OCI-M2 (cell line): ENCODE measurements around the gene TLR6.
"Not testable (repeated sequence)": the region's sequence is repeated elsewhere in the genome, so short reads cannot be mapped to it uniquely, and the experiment has no call there.

Experiments used
- DNase-seq: peaks from one replicate; lab custom pipeline; 2025; ENCODE audit not compliant: unreplicated experiment; lab: John Stamatoyannopoulos, UW

The TLR6 gene

GRCh38 chr4:38791010-38791409 is 65.6 kb downstream of the TLR6 start:
- no peak for DNase-seq

DNA sequence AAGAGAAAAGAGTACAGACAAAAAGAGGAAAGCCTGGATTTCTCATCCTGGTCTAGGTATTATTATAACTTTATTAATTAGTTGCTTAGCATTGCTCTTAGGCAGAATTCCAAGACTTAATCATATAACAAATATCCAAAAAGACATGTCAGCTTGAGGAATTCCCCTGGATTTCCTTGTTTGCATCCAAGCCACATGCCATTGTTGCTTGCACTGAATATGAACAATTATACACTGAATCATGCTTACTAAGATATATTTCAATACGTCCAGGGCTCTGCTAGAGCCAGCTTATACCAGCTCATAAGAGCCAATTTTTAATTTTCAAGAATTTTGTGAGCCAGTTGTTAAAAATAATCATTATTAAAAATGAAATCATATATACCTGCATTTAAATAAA is 68.3 kb downstream of the TLR6 start:
- no peak for DNase-seq

GRCh38 chr4:38787693-38788092 is 68.9 kb downstream of the TLR6 start:
- no peak for DNase-seq

DNA sequence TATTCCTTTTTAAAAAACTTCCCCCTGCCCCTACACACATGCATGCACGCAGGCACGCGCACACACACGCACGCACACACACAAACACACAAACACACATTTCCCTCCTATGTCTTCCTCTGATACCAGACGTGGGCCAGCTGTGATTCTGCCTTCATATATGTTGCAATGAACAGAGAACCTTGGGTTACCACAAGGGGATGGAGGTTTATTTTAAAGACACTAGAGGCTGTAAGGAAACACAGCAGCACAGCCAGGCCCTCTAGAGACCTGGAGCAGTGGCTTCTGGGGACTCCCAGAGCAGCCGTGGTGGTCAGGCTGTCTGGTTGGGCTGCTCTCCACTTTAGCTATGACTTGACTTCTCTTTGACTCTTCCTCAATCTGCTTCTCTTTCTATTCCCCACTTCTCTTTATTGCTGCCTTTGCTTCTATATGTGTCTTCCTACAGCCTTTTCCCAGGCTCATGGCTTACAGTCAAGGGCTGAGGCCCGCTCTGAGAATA is 70.7 kb downstream of the TLR6 start:
- no peak for DNase-seq

DNA sequence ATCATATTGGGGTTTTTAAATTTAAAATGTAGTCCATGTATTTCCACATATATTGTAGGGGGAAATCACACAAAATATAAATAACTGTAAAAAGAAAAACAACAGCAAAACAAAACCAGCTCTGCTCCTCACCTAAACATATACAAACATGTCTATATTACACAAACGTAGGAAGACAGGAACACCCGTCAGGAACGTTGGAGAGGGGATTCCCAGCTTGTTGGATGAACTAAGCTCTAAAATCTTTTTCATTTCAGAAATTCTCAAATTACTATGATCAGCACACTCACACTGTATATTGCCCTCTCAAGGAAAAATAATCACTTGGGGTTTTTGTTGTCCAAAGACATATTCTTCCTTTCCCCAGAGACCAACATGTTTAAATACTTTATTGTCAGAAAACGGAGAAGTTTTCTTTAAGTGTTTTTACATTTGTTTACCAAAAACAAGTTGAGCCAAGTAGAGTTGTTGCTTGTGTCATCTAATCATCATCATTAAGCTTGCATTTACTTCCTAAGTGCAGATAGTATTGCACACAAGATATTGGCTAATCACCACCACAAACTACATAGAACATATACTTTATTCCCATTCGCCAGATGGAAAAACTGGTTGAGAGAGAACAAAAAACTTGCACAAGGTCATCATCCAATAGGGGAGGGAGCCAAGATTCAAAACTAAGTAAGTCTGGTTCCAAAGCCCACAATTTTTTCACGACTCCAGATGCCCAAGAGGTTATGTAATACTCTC is 71.4 kb downstream of the TLR6 start:
- no peak for DNase-seq

- no peak for DNase-seq
Measured at GRCh38 chr4:38784141-38784540, 72.5 kb downstream of the TLR6 start.

GRCh38 chr4:38783109-38783460 is 73.5 kb downstream of the TLR6 start:
- no peak for DNase-seq

GRCh38 chr4:38782452-38783108 is 74.0 kb downstream of the TLR6 start, which contains the start of gene TLR10:
Gene TLR10 (minus strand): TSS chr4:38782990. CDS start chr4:38775590, 7,400 bp downstream.
- no peak for DNase-seq

DNA sequence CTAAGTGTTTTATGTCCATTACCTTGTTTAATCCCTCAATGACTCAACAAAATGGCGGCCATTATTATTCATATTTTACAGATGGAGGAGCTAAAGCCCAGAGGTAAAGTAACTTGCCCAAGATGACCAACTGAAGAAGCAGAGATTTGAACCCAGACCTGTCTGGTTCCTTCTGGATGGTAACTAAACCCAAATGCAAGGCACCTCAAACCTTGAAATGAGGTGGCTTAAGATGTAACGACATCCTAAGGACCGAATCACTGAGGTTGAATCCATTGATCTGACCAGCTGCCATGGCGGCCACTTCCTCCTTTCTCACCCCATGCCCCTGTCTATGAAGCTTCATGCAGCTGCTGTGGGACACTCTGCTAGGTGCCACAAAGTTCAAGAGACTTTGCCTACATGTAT is 74.8 kb downstream of the TLR6 start:
- no peak for DNase-seq

GRCh38 chr4:38780833-38781484 is 75.7 kb downstream of the TLR6 start:
- no peak for DNase-seq

DNA sequence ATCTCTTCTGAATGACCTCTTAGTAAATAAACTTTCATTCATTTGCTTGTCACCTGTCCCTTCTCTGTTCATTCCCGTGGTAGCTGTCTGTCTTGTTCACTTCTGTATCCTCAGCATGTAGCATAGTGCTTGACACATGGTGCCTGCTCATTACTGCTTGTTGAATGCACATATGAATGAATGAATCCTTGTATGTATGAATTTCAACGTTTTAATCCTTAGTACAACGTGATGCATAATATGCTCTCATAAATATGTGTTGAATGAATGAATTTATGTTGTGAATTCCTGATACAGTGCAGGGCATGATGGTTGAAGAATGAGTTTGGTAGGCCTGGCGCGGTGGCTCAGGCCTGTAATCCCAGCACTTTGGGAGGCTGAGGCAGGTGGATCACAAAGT is 76.8 kb downstream of the TLR6 start:
- no peak for DNase-seq

DNA sequence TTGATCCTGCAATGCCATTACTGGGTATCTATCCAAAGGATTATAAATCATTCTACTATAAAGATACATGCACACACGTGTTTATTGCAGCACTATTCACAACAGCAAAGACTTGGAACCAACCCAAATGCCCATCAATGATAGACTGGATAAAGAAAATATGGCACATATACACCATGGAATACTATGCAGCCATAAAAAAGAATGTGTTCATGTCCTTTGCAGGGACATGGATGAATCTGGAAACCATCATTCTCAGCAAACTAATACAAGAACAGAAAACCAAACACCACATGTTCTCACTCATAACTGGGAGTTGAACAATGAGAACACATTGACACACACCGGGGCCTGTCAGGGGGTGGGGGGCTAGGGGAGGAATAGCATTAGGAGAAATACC is 78.7 kb downstream of the TLR6 start:
- not testable (repeated sequence) for DNase-seq

GRCh38 chr4:38775326-38775725 is 81.3 kb downstream of the TLR6 start:
- DNase-seq: no peak

DNA sequence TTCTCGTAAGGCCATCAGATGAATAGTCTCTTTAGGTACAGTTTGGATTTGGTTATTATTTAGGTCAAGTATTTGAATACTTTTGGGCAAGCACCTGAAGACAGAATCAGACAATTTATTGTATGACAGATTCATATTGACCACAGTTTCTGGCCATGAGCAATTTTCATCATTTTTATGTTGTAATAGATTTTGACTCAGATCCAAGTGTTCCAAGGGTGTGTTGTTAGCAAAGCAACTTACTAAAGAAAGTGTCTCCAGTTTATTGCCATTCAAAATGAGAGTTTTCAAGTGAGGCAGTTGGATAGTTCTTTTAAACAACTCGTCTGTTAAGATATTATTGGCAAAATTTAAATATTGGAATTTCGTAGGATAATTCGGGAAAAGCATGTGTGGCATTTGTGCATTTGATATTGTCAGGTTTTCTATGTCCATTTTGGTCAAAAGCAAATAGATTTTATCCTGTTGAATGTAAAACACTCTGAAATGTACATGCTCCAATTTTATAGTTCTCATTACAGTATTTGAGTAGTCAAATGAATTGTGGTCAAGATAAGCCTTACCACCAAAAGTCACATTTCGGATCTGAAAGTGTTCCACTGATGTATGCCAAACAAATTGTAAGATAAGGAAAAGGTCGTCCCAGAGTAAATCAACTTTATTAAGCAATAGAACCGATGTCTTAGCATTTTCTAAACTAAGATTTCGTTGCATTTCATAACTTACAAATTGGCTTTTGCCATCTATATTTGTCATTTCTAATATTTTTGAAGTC is 82.2 kb downstream of the TLR6 start:
- no peak for DNase-seq
